Urothelium cell line (cell line): ENCODE measurements around the gene ERBIN.
"Not testable (repeated sequence)": the region's sequence is repeated elsewhere in the genome, so short reads cannot be mapped to it uniquely, and the experiment has no call there.

Experiments
- DNase-seq: peaks from one replicate; pipeline ENCODE4 v3.0.0; 2011; ENCODE audit warnings: low spot score, mixed read lengths
- FAIRE-seq: peaks from 2 replicates; lab custom pipeline; 2011; peaks lifted over from hg19 to GRCh38; lab: Jason Lieb, UNC

The ERBIN gene

GRCh38 chr5:66002415-66002814 lies 76.0 kb downstream of the ERBIN start:
- no peak for DNase-seq
- no peak for FAIRE-seq

GRCh38 chr5:66004216-66004615 lies 77.8 kb downstream of the ERBIN start:
- DNase-seq (no peak), FAIRE-seq (no peak)

- FAIRE-seq, result no peak
- no peak for DNase-seq
Observed at GRCh38 chr5:66009277-66009676, 82.9 kb downstream of the ERBIN start.

GRCh38 chr5:66010476-66010875 lies 84.1 kb downstream of the ERBIN start:
- FAIRE-seq, result no peak
- no peak for DNase-seq

- DNase-seq, result no peak
- FAIRE-seq, result no peak
Observed at GRCh38 chr5:66012271-66012670, 85.9 kb downstream of the ERBIN start.

GRCh38 chr5:66013397-66013796 lies 87.0 kb downstream of the ERBIN start:
- DNase-seq, result no peak
- no peak for FAIRE-seq

DNA sequence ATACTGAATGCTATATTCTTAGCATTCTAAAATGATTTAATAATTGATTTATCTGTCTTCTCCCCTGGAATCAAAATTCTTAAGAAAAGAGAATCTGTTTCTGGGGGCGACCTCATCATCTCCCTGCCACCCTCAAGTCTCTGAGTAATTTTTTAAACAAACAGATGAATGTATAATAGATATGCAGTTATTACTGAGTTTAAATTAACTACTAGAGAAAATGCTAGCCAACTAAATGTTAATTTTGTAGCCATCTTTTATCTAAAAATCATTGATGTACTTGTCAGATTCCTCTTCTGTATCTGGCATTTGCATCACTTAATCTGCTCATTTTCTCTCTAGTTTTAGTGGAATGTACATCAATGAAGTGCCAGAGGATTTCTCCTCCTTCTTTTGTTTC lies 87.5 kb downstream of the ERBIN start:
- FAIRE-seq, result no peak
- DNase-seq, result no peak

DNA sequence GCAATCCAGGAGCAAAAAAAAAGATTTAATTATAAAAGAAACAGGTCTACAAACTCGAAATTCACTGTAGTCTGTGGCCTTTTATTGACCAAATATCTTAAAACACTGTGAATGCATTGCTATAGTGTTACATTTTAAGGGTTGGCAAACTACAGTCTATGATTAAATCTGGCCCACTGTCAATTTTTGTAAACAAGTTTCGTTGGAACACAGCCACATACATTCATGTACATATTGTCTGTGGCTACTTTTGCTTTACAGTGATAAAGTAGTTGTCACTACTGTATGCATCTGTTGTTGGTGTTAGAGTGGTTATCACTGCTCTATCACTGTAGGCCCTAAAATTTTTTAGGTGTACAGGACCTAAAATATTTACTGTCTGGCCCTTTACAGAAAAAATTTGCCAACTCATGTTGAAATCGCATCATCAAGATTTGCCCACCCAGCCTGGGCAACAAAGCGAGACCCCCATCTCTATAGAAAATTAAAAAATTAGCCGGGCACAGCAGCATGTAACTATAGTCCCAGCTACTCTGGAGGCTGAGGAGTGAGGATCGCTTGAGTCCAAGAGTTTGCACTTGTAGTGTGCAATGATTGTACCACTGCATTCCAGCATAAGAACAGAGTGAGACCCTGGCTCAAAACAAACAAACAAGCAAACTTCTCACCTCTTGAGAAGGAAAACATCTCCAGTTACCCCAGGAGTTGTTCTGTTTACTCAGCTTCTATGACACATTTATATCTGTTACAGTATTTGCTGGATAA lies 89.0 kb downstream of the ERBIN start:
- DNase-seq (no peak), FAIRE-seq (no peak)

DNA sequence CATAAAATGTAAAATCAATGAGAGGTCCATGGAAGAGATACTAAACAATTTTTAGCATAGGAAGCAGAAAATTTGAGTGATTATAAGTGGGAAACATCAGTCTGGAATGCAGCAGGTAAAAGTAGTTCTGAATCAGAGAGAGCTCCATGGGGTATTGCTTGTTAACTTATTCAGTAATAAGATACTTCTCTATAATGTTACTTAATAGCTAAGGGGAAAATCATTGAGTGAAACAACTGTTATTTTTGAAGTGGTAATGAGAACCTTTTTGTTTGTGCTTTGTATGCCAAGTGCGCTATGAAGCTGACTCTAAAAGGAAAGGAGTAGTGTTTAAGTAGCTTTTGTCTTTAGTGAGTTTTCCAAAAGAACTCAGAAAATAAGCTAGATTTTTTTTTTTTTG lies 95.2 kb downstream of the ERBIN start:
- no peak for FAIRE-seq
- no peak for DNase-seq

- FAIRE-seq, result no peak
- no peak for DNase-seq
Observed at GRCh38 chr5:66039296-66039695, 112.9 kb downstream of the ERBIN start.

- FAIRE-seq (no peak), DNase-seq (no peak)
Observed at GRCh38 chr5:66039701-66040100, 113.3 kb downstream of the ERBIN start.

DNA sequence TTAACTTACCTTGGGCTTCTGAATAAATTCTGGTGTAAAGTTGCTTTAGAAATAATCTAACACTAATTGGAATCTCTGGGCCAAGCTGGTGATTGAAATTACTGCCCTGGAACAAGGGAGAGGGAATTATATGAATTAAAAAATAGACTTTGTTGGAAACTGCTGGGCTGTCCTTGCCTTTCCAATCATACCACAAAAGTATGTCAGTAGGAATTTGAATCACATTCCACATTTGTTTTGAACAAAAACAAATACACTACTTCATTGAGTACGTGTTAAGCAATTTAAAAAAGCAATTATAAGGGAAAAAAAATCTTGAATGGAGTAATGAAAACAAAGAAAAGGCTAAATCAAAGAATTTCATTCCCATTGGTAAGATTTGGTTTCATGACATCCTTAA lies 115.3 kb downstream of the ERBIN start:
- FAIRE-seq (no peak), DNase-seq (no peak)

- FAIRE-seq (no peak), DNase-seq (no peak)
Observed at GRCh38 chr5:66057239-66057638, 130.9 kb downstream of the ERBIN start.

GRCh38 chr5:66061320-66061719 lies 134.9 kb downstream of the ERBIN start:
- DNase-seq, FAIRE-seq: not testable (repeated sequence)

GRCh38 chr5:66063061-66063460 lies 136.7 kb downstream of the ERBIN start:
- not testable (repeated sequence) for FAIRE-seq, DNase-seq

DNA sequence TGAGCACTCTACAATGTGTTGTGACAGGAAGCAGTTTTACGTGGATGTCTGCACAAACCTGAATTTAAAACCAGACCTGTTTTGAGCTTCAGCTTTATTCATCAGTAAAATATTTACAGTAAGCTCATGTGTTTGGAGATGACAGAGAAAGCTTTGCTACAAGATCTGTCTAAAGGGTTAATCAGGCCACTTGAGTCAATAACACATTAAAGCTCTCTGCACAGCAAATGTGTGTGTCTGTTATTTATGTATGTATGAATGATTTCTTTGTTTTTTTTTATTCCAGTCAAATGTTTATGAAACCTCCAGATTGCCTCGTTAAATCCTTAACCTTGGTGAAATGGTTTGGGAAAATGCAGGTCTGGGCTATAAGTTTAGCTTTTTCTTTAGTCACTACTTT lies 140.5 kb downstream of the ERBIN start:
- FAIRE-seq, result no peak
- no peak for DNase-seq

- no peak for DNase-seq
- no peak for FAIRE-seq
Observed at GRCh38 chr5:66072031-66072430, 145.7 kb downstream of the ERBIN start.

- FAIRE-seq, result no peak
- no peak for DNase-seq
Observed at GRCh38 chr5:66074901-66075300, 148.5 kb downstream of the ERBIN start.

- DNase-seq, result no peak
- FAIRE-seq, result no peak
Observed at GRCh38 chr5:66080664-66081063, 154.3 kb downstream of the ERBIN start.

DNA sequence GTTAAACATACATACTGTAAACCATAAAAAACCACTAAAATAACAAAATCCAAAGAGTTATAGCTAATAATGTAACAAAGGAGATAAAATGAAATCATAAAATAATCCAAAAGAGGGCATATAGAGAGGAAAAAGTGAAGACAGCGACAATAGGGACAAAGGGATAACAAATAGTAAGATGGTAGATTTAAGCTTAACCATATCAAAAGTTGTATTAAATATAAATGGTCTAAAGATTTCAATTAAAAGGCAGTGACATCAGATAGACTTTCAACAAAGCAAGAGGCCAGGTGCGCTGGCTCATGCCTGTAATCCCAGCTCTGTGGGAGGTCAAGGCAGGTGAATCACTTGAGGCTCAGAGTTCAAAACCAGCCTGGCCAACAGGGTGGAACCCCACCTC lies 163.0 kb downstream of the ERBIN start:
- FAIRE-seq (no peak), DNase-seq (no peak)

DNA sequence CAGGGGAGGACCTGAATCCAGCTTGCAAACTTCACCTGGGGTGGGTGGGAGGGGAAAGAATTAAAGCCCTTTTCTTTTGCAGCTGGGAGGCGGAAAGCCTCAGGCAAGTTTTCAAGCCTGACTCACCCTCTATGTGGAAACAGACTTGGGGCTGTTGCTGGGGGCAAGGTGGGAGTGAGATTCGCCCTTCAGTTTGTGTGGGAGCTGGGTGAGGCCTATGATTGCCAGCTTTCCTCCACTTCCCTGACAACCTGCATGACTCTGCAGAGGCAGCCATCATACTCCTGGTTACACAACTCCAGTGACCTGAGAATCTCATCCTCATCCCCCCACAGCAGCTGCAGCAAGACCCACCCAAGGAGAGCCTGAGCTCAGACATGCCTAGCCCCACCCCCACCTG lies 174.5 kb downstream of the ERBIN start:
- no peak for FAIRE-seq
- no peak for DNase-seq

- DNase-seq, result peak; percentile 42
- no peak for FAIRE-seq
Observed at GRCh38 chr5:66113160-66113559, 186.8 kb downstream of the ERBIN start.

DNA sequence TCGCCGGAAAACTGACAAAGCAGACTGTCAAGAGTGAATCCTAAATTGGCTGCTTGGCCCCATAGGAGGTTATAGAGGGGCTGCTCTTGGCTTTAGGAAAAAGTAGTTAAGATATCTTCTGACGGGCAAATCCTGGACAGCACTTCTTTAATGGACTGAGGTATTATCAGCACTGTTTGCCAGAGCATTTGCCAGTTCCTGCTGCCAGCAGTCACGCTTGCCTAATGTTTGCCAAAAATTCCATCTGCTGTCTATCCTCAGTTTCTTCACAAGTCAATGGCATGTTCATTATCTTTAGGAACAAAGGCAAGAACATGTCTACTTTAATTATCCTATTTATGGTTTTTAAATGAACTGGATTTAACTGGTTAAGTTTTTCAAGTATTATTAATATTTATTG lies 191.9 kb downstream of the ERBIN start:
- FAIRE-seq, result no peak
- no peak for DNase-seq
